Measurements from ENCODE around the gene CELA2A.

CELA2A gene

DNA sequence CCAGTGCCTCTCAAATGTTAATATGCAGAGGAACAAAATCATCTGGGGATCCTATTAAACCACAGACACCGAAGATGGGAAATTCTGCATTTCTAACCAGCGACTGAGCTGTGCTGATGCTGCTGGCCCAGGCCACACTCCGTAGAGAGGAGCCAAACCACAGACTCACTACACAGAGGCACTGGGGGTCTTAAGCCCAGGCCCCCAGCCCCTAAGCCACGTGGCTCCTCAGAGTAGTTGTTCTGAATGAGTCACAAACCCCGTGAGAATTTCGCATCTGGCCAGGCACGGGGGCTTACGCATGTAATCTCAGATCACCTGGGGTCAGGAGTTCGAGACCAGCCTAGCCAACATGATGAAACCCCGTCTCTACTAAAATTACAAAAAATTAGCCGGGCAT, 2.8 kb upstream of the CELA2A start:
- Histone ChIP-seq H3K9me3 (ENCODE audit: insufficient read depth, low read depth, low read length) (no peaks in the 10 kb centered on the region), H3K36me3 (ENCODE audit: insufficient read depth, low read length) (no peaks in the 10 kb centered on the region), H3K27me3 (ENCODE audit: insufficient read depth, low read length, poor library complexity, severe bottlenecking) (no peaks in the 10 kb centered on the region), H3K9ac (ENCODE audit: low read depth, low read length, poor library complexity, severe bottlenecking) (no peak overlapping the region), H3K4me3 (ENCODE audit: low read length, poor library complexity, severe bottlenecking) (no peak overlapping the region), H3K4me2 (ENCODE audit: low read depth, low read length, poor library complexity, severe bottlenecking) (no peak overlapping the region), H2AFZ (ENCODE audit: low read length) (no peak overlapping the region), H3F3A (ENCODE audit: low read depth) (no peaks in the 10 kb centered on the region), H3K9me2 (replicated peaks; ENCODE audit: low read depth, low read length) (no peaks in the 10 kb centered on the region), H4K20me1 (ENCODE audit: insufficient read depth, low read length, poor library complexity, severe bottlenecking) (no peaks in the 10 kb centered on the region), H3K79me2 (ENCODE audit: insufficient read depth, low read length) (no peaks in the 10 kb centered on the region), H3K4me1 (ENCODE audit: insufficient read depth, low read length, poor library complexity, severe bottlenecking) (no peaks in the 10 kb centered on the region)
- TF ChIP-seq EZH2phosphoT487 (IDR thresholded peaks at IDR 0.05; ENCODE audit: borderline replicate concordance), result no peak
- TF ChIP-seq, protein P1, sequence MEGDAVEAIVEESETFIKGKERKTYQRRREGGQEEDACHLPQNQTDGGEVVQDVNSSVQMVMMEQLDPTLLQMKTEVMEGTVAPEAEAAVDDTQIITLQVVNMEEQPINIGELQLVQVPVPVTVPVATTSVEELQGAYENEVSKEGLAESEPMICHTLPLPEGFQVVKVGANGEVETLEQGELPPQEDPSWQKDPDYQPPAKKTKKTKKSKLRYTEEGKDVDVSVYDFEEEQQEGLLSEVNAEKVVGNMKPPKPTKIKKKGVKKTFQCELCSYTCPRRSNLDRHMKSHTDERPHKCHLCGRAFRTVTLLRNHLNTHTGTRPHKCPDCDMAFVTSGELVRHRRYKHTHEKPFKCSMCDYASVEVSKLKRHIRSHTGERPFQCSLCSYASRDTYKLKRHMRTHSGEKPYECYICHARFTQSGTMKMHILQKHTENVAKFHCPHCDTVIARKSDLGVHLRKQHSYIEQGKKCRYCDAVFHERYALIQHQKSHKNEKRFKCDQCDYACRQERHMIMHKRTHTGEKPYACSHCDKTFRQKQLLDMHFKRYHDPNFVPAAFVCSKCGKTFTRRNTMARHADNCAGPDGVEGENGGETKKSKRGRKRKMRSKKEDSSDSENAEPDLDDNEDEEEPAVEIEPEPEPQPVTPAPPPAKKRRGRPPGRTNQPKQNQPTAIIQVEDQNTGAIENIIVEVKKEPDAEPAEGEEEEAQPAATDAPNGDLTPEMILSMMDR (conservative IDR thresholded peaks at IDR 0.05; ENCODE audit: low read length), result no peak

GRCh38 chr1:15454256-15454655, 2.3 kb upstream of the CELA2A start:
- Histone ChIP-seq H3K9me2 (replicated peaks; ENCODE audit: low read depth, low read length) (no peaks in the 10 kb centered on the region), H4K20me1 (ENCODE audit: insufficient read depth, low read length, poor library complexity, severe bottlenecking) (no peaks in the 10 kb centered on the region), H3K36me3 (ENCODE audit: insufficient read depth, low read length) (no peaks in the 10 kb centered on the region), H3K79me2 (ENCODE audit: insufficient read depth, low read length) (no peaks in the 10 kb centered on the region), H3K9ac (ENCODE audit: low read depth, low read length, poor library complexity, severe bottlenecking) (no peak overlapping the region), H3K27me3 (ENCODE audit: insufficient read depth, low read length, poor library complexity, severe bottlenecking) (no peaks in the 10 kb centered on the region), H3K4me3 (ENCODE audit: low read length, poor library complexity, severe bottlenecking) (no peak overlapping the region), H3K9me3 (ENCODE audit: insufficient read depth, low read depth, low read length) (no peaks in the 10 kb centered on the region), H3K4me1 (ENCODE audit: insufficient read depth, low read length, poor library complexity, severe bottlenecking) (no peaks in the 10 kb centered on the region), H2AFZ (ENCODE audit: low read length) (no peak overlapping the region), H3F3A (ENCODE audit: low read depth) (no peaks in the 10 kb centered on the region), H3K4me2 (ENCODE audit: low read depth, low read length, poor library complexity, severe bottlenecking) (no peak overlapping the region)
- no peak for TF ChIP-seq EZH2phosphoT487 (IDR thresholded peaks at IDR 0.05; ENCODE audit: borderline replicate concordance)
- TF ChIP-seq, protein P1 (conservative IDR thresholded peaks at IDR 0.05; ENCODE audit: low read length), result no peak

GRCh38 chr1:15455522-15455921, 1.0 kb upstream of the CELA2A start:
- no peaks in the 10 kb centered on the region for H3K9me2 ChIP-seq (replicated peaks; ENCODE audit: low read depth, low read length)
- H3K36me3 ChIP-seq (ENCODE audit: insufficient read depth, low read length), result no peaks in the 10 kb centered on the region
- H3K4me1 ChIP-seq (ENCODE audit: insufficient read depth, low read length, poor library complexity, severe bottlenecking), result no peaks in the 10 kb centered on the region
- H3K4me3 ChIP-seq (ENCODE audit: low read length, poor library complexity, severe bottlenecking), result no peak overlapping the region
- no peak overlapping the region for H2AFZ ChIP-seq (ENCODE audit: low read length)
- no peak for TF ChIP-seq EZH2phosphoT487 (IDR thresholded peaks at IDR 0.05; ENCODE audit: borderline replicate concordance)
- TF ChIP-seq, protein P1 (conservative IDR thresholded peaks at IDR 0.05; ENCODE audit: low read length), result no peak
- H3K27me3 ChIP-seq (ENCODE audit: insufficient read depth, low read length, poor library complexity, severe bottlenecking), result no peaks in the 10 kb centered on the region
- no peaks in the 10 kb centered on the region for H3F3A ChIP-seq (ENCODE audit: low read depth)
- no peak overlapping the region for H3K4me2 ChIP-seq (ENCODE audit: low read depth, low read length, poor library complexity, severe bottlenecking)
- H3K9me3 ChIP-seq (ENCODE audit: insufficient read depth, low read depth, low read length), result no peaks in the 10 kb centered on the region
- no peak overlapping the region for H3K9ac ChIP-seq (ENCODE audit: low read depth, low read length, poor library complexity, severe bottlenecking)
- H4K20me1 ChIP-seq (ENCODE audit: insufficient read depth, low read length, poor library complexity, severe bottlenecking), result no peaks in the 10 kb centered on the region
- H3K79me2 ChIP-seq (ENCODE audit: insufficient read depth, low read length), result no peaks in the 10 kb centered on the region
